Keratinocyte (primary cell): ENCODE measurements around the gene PTCD2. TPM values are rescaled to one million over a fixed set of nuclear protein-coding genes. Genes with fewer than 3 reads are reported as not detected.

Experiments
- DNase-seq: peaks from one replicate; pipeline ENCODE4 v3.0.0-alpha.2; 2011; ENCODE audit warnings: low read depth, missing footprints, low spot score
- FAIRE-seq: peaks from 2 replicates; lab custom pipeline; 2011; peaks lifted over from hg19 to GRCh38; lab: Jason Lieb, UNC
- H2AFZ ChIP-seq: 2 replicates; pipeline ENCODE4 v1.6.0; 2012; ENCODE audit warnings: low read length, control low read depth, inconsistent platforms; ENCODE audit not compliant: control insufficient read depth
- H3K27ac ChIP-seq: 2 replicates; pipeline ENCODE4 v1.5.1; 2011; ENCODE audit warnings: low read length; ENCODE audit not compliant: control insufficient read depth, insufficient read depth
- H3K27me3 ChIP-seq: 3 replicates; pipeline ENCODE4 v1.6.0; 2011; ENCODE audit warnings: low read length; ENCODE audit not compliant: control insufficient read depth, insufficient read depth; ENCODE audit errors: extremely low read depth
- H3K36me3 ChIP-seq, 2 experiments: 2 replicates in 1 of 2; 3 replicates in 1 of 2; pipeline ENCODE4 v1.5.1; 2011; ENCODE audit warnings: low read length in 2 of 2, mild to moderate bottlenecking in 1 of 2; ENCODE audit not compliant: control insufficient read depth in 2 of 2, insufficient read depth in 2 of 2; ENCODE audit errors: extremely low read depth in 1 of 2
- H3K4me1 ChIP-seq: 3 replicates; pipeline ENCODE4 v1.5.1; 2011; ENCODE audit warnings: low read length; ENCODE audit not compliant: control insufficient read depth, insufficient read depth; ENCODE audit errors: extremely low read depth
- H3K4me2 ChIP-seq: 3 replicates; pipeline ENCODE4 v1.6.0; 2011; ENCODE audit warnings: low read depth, low read length; ENCODE audit not compliant: control insufficient read depth, insufficient read depth; ENCODE audit errors: extremely low read depth
- H3K4me3 ChIP-seq, 3 experiments: fragments of 200-600 bp in 1 of 3; sonication (generic) in 1 of 3; 2 replicates in 2 of 3; 3 replicates in 1 of 3; pipeline ENCODE4 v1.5.1; 2011 to 2016; ENCODE audit warnings: low read length in 3 of 3, mild to moderate bottlenecking in 3 of 3, control low read depth in 2 of 3, inconsistent platforms in 1 of 3, low read depth in 1 of 3, mixed read lengths in 1 of 3, mixed run types in 1 of 3, moderate library complexity in 1 of 3; ENCODE audit not compliant: control insufficient read depth in 2 of 3, insufficient read depth in 2 of 3; ENCODE audit errors: extremely low read depth in 1 of 3
- H3K79me2 ChIP-seq: 2 replicates; pipeline ENCODE4 v1.6.0; 2012; ENCODE audit warnings: low read length; ENCODE audit not compliant: control insufficient read depth, insufficient read depth
- H3K9ac ChIP-seq: 3 replicates; pipeline ENCODE4 v1.6.0; 2011; ENCODE audit warnings: low read length; ENCODE audit not compliant: control insufficient read depth, insufficient read depth; ENCODE audit errors: extremely low read depth
- H3K9me1 ChIP-seq: 3 replicates; pipeline ENCODE4 v1.6.0; 2011; ENCODE audit warnings: low read length; ENCODE audit not compliant: control insufficient read depth, insufficient read depth; ENCODE audit errors: extremely low read depth
- H3K9me3 ChIP-seq: 2 replicates; pipeline ENCODE4 v1.5.1; 2012; ENCODE audit warnings: low read depth, low read length; ENCODE audit not compliant: control insufficient read depth
- H4K20me1 ChIP-seq: 3 replicates; pipeline ENCODE4 v1.6.0; 2011; ENCODE audit warnings: low read length; ENCODE audit not compliant: control insufficient read depth, insufficient read depth; ENCODE audit errors: extremely low read depth
- EZH2 ChIP-seq: IDR thresholded peaks from one replicate; pipeline ENCODE4 v1.6.1; 2012; ENCODE audit warnings: inconsistent platforms, mild to moderate bottlenecking, low read length, moderate library complexity
- dilution Hi-C: fragments of 300-500 bp; cut with MboI; formaldehyde crosslinking; loops from one replicate; pipeline ENCODE4 v1.7.0; 2020; ENCODE audit warnings: low sequenced_read_pairs; ENCODE audit not compliant: extremely low pct_ligation_motif_present
- polyA plus RNA-seq, 5 experiments: library from polyadenylated mRNA; depleted of rRNA in 3 of 5; stranded (reverse) in 3 of 5; stranded (forward) in 1 of 5; unstranded in 1 of 5; fragments of >200 nt; gene quantifications; 1 replicate in 1 of 5; 2 replicates in 3 of 5; 3 replicates in 1 of 5; pipeline versions ENCODE4 v1.2.1 to v1.2.3, GENCODE V29; 2011 to 2012; ENCODE audit warnings: missing spikeins in 2 of 5, low read depth in 1 of 5, low replicate concordance in 1 of 5
- TF ChIP-seq, protein P1 (sequence below), 3 experiments: IDR thresholded peaks in 1 of 3; conservative IDR thresholded peaks in 1 of 3; optimal IDR thresholded peaks in 1 of 3; 2 replicates in 2 of 3; 3 replicates in 1 of 3; pipeline versions ENCODE3 to v1.5.1; 2011; ENCODE audit warnings: low read length in 3 of 3, mild to moderate bottlenecking in 3 of 3, moderate library complexity in 2 of 3, control low read depth in 1 of 3, inconsistent platforms in 1 of 3; ENCODE audit not compliant: insufficient read depth in 2 of 3; ENCODE audit errors: extremely low read depth in 1 of 3

Gene PTCD2
- polyA plus RNA-seq, 1 donor (not counting 4 experiments of a cell fraction or from before 2014, with no cell fraction given) = 13.1 TPM

GRCh38 chr5:72272398-72272797 lies 47.8 kb upstream of the PTCD2 start:
- no peaks in the 10 kb centered on the region for H3K36me3 ChIP-seq
- H3K4me1 ChIP-seq = peaks cover 4% of the 10 kb centered on the region
- no peak overlapping the region for H3K9ac ChIP-seq
- no peak overlapping the region for H3K27ac ChIP-seq
- FAIRE-seq (no peak), DNase-seq (no peak)
- H3K4me2 ChIP-seq = no peak overlapping the region
- TF ChIP-seq, protein P1, sequence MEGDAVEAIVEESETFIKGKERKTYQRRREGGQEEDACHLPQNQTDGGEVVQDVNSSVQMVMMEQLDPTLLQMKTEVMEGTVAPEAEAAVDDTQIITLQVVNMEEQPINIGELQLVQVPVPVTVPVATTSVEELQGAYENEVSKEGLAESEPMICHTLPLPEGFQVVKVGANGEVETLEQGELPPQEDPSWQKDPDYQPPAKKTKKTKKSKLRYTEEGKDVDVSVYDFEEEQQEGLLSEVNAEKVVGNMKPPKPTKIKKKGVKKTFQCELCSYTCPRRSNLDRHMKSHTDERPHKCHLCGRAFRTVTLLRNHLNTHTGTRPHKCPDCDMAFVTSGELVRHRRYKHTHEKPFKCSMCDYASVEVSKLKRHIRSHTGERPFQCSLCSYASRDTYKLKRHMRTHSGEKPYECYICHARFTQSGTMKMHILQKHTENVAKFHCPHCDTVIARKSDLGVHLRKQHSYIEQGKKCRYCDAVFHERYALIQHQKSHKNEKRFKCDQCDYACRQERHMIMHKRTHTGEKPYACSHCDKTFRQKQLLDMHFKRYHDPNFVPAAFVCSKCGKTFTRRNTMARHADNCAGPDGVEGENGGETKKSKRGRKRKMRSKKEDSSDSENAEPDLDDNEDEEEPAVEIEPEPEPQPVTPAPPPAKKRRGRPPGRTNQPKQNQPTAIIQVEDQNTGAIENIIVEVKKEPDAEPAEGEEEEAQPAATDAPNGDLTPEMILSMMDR (optimal IDR thresholded peaks at IDR 0.05 in 1 of 3, IDR thresholded peaks at IDR 0.05 in 1 of 3, conservative IDR thresholded peaks at IDR 0.05 in 1 of 3; ENCODE audit: extremely low read depth in 1 of 3, insufficient read depth in 2 of 3, low read length in 3 of 3) = no peak
- TF ChIP-seq EZH2 = no peak
- dilution Hi-C loops = no loop called here
- no peaks in the 10 kb centered on the region for H3K9me3 ChIP-seq
- H3K79me2 ChIP-seq = peaks cover 22% of the 10 kb centered on the region
- no peaks in the 10 kb centered on the region for H3K27me3 ChIP-seq
- no peak overlapping the region for H3K4me3 ChIP-seq
- H2AFZ ChIP-seq = no peak overlapping the region
- peaks cover 2% of the 10 kb centered on the region for H3K9me1 ChIP-seq
- H4K20me1 ChIP-seq = peaks cover 6% of the 10 kb centered on the region

DNA sequence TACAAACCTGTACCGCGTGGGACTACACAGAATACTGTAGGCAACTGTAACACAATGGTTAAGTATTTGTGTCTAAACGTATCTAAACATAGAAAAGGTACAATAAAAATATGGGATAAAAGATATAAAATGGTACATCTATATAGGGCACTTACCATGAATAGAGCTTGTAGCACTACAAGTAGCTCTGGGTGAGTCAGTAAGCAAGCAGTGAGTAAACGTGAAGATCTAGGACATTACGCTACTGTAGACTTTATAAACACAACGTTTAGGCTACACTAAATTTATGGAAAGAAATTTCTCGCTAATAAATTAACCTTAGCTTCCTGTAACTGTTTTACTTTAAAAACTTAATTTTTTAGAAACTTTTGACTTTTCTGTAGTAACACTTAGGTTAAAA lies 46.6 kb upstream of the PTCD2 start:
- TF ChIP-seq, protein P1 (optimal IDR thresholded peaks at IDR 0.05 in 1 of 3, IDR thresholded peaks at IDR 0.05 in 1 of 3, conservative IDR thresholded peaks at IDR 0.05 in 1 of 3; ENCODE audit: extremely low read depth in 1 of 3, insufficient read depth in 2 of 3, low read length in 3 of 3) = no peak
- Histone ChIP-seq H3K4me3 (no peak overlapping the region), H3K9me3 (no peaks in the 10 kb centered on the region), H4K20me1 (peaks cover 6% of the 10 kb centered on the region), H3K4me1 (peaks cover 4% of the 10 kb centered on the region), H3K9ac (no peak overlapping the region), H3K79me2 (peaks cover 25% of the 10 kb centered on the region), H3K27me3 (no peaks in the 10 kb centered on the region), H3K9me1 (peaks cover 2% of the 10 kb centered on the region), H3K4me2 (no peak overlapping the region), H3K27ac (no peak overlapping the region), H2AFZ (no peak overlapping the region), H3K36me3 (no peaks in the 10 kb centered on the region)
- dilution Hi-C loops = no loop called here
- FAIRE-seq (no peak), DNase-seq (no peak)
